Cardiac muscle cell (in vitro differentiated cells and primary cell): ENCODE data around the gene ARID4A. TPM values are rescaled to one million over a fixed set of nuclear protein-coding genes. Genes with fewer than 3 reads are reported as not detected.

ENCODE experiments used
- DNase-seq, 2 donors: peaks; one replicate each; pipeline versions ENCODE4 v3.0.0 to v3.0.0-alpha.2; 2010 to 2017; ENCODE audit warnings: low read depth in 1 of 2, low spot score in 1 of 2
- H3K27ac ChIP-seq: fragments of 200-600 bp; sonication (generic); 2 replicates; pipeline ENCODE4 v1.5.1; 2016
- H3K27me3 ChIP-seq: fragments of 200-600 bp; sonication (generic); 2 replicates; pipeline ENCODE4 v1.6.0; 2016; ENCODE audit warnings: control low read depth
- H3K36me3 ChIP-seq: fragments of 200-600 bp; sonication (generic); 2 replicates; pipeline ENCODE4 v1.5.1; 2016; ENCODE audit warnings: control low read depth
- H3K4me1 ChIP-seq: fragments of 200-600 bp; sonication (generic); 2 replicates; pipeline ENCODE4 v1.8.1; 2017; ENCODE audit warnings: low read depth, mild to moderate bottlenecking, mixed run types
- H3K4me3 ChIP-seq: fragments of 200-600 bp; sonication (generic); 2 replicates; pipeline ENCODE4 v1.5.1; 2016; ENCODE audit warnings: mild to moderate bottlenecking
- H3K9me3 ChIP-seq: fragments of 200-600 bp; sonication (generic); 2 replicates; pipeline ENCODE4 v1.5.1; 2017; ENCODE audit warnings: low read depth, mild to moderate bottlenecking, control low read depth
- CTCF ChIP-seq: IDR thresholded peaks from 2 replicates; pipeline ENCODE4 v1.5.1; 2012; ENCODE audit warnings: low read depth, mild to moderate bottlenecking, low read length
- polyA plus RNA-seq: library from polyadenylated mRNA; unstranded; fragments of >200 nt; fragmentation: Nextera tagmentation; extraction: Ambion mirVana; gene quantifications from 2 replicates; pipeline ENCODE4 v1.2.1, GENCODE V29; 2016
- total RNA-seq: library from RNA; depleted of rRNA; stranded (reverse); fragments of >200 nt; gene quantifications from 2 replicates; pipeline ENCODE4 v1.2.3, GENCODE V29; 2016

The ARID4A gene
- total and polyA plus RNA-seq, 2 experiments from 2014 or later: 14.7 to 27.0 TPM

GRCh38 chr14:58278177-58278576 lies 20.2 kb upstream of the ARID4A start:
- Histone ChIP-seq H3K4me1 (no peaks in the 10 kb centered on the region), H3K27me3 (no peaks in the 10 kb centered on the region), H3K27ac (no peak overlapping the region), H3K4me3 (no peak overlapping the region), H3K36me3 (peaks cover 12% of the 10 kb centered on the region), H3K9me3 (no peaks in the 10 kb centered on the region)
- DNase-seq: no peak
- no peak for TF ChIP-seq CTCF

- H3K4me1 ChIP-seq: no peaks in the 10 kb centered on the region
- H3K27ac ChIP-seq: peak overlapping the region; percentile 67
- no peak overlapping the region for H3K4me3 ChIP-seq
- H3K27me3 ChIP-seq: no peaks in the 10 kb centered on the region
- no peaks in the 10 kb centered on the region for H3K9me3 ChIP-seq
- TF ChIP-seq CTCF: no peak
- H3K36me3 ChIP-seq: peaks cover 20% of the 10 kb centered on the region
- DNase-seq: peak in 1 of 2 donors; percentile 95
These were observed 17.2 kb upstream of the ARID4A start for GRCh38 chr14:58280954-58281787.

- Histone ChIP-seq H3K27me3 (no peaks in the 10 kb centered on the region), H3K4me3 (no peak overlapping the region), H3K36me3 (peaks cover 28% of the 10 kb centered on the region), H3K9me3 (no peaks in the 10 kb centered on the region), H3K4me1 (no peaks in the 10 kb centered on the region), H3K27ac (peak overlapping the region; percentile 67)
- DNase-seq: no peak
- no peak for TF ChIP-seq CTCF
These were observed 16.4 kb upstream of the ARID4A start for GRCh38 chr14:58281969-58282368.

- no peak overlapping the region for H3K27ac ChIP-seq
- TF ChIP-seq CTCF: no peak
- no peaks in the 10 kb centered on the region for H3K4me1 ChIP-seq
- no peaks in the 10 kb centered on the region for H3K9me3 ChIP-seq
- no peaks in the 10 kb centered on the region for H3K27me3 ChIP-seq
- no peak for DNase-seq
- H3K4me3 ChIP-seq: no peak overlapping the region
- H3K36me3 ChIP-seq: peaks cover 35% of the 10 kb centered on the region
These were observed 15.3 kb upstream of the ARID4A start for GRCh38 chr14:58282925-58283593.

GRCh38 chr14:58283730-58284129 lies 14.6 kb upstream of the ARID4A start:
- no peak overlapping the region for H3K27ac ChIP-seq
- peaks cover 35% of the 10 kb centered on the region for H3K36me3 ChIP-seq
- H3K4me3 ChIP-seq: no peak overlapping the region

More at GRCh38 chr14:58283730-58284129, 14.6 kb upstream of the ARID4A start:
- TF ChIP-seq CTCF: no peak
- no peaks in the 10 kb centered on the region for H3K27me3 ChIP-seq
- no peaks in the 10 kb centered on the region for H3K9me3 ChIP-seq
- no peak for DNase-seq
- H3K4me1 ChIP-seq: no peaks in the 10 kb centered on the region
